ENCODE data around the gene PPRC1. TPM values are rescaled to one million over a fixed set of nuclear protein-coding genes. Genes with fewer than 3 reads are reported as not detected.

PPRC1 gene, protein sequence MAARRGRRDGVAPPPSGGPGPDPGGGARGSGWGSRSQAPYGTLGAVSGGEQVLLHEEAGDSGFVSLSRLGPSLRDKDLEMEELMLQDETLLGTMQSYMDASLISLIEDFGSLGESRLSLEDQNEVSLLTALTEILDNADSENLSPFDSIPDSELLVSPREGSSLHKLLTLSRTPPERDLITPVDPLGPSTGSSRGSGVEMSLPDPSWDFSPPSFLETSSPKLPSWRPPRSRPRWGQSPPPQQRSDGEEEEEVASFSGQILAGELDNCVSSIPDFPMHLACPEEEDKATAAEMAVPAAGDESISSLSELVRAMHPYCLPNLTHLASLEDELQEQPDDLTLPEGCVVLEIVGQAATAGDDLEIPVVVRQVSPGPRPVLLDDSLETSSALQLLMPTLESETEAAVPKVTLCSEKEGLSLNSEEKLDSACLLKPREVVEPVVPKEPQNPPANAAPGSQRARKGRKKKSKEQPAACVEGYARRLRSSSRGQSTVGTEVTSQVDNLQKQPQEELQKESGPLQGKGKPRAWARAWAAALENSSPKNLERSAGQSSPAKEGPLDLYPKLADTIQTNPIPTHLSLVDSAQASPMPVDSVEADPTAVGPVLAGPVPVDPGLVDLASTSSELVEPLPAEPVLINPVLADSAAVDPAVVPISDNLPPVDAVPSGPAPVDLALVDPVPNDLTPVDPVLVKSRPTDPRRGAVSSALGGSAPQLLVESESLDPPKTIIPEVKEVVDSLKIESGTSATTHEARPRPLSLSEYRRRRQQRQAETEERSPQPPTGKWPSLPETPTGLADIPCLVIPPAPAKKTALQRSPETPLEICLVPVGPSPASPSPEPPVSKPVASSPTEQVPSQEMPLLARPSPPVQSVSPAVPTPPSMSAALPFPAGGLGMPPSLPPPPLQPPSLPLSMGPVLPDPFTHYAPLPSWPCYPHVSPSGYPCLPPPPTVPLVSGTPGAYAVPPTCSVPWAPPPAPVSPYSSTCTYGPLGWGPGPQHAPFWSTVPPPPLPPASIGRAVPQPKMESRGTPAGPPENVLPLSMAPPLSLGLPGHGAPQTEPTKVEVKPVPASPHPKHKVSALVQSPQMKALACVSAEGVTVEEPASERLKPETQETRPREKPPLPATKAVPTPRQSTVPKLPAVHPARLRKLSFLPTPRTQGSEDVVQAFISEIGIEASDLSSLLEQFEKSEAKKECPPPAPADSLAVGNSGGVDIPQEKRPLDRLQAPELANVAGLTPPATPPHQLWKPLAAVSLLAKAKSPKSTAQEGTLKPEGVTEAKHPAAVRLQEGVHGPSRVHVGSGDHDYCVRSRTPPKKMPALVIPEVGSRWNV (N-terminal part only)
- 111 and 113 TPM in 2 replicates for total RNA-seq

DNA sequence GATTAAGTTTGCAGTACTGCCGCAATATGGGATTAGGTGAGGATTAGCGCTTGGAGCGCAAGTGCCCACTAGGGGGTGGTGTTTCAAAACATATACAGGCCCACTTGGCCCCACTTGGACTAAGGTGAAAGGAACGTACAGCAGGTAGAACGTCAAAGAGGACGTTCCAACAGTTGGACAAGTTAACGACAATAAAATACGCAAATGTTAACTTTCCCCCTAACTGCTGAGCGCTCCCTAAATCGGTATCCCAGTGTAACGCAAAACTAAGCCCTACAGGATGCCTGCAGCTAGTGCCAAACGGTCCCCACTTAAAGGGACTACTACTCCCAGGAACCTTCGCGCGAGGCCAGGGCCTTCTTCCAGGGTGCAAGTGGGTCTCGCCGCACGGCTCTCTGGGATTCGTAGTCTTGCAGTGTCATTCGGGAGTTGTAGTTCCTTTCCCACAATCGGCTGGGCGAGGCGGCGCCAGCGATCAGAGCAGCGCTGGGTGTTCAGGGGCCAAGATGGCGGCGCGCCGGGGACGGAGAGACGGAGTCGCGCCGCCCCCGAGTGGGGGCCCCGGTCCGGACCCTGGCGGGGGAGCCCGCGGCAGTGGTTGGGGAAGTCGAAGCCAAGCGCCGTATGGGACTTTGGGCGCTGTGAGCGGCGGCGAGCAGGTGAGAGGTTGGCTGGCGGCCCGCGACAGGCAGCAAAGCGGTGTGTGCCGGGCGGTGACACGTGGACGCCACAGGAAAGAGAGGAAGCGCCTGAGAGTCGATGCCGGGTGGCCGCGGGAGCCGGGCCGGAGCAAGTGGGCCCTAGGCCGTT lies at the start of gene PPRC1:
Gene PPRC1, plus strand, starts transcription at position 478 of the 810 bp plus-strand sequence. Its CDS starts 29 bp downstream, at position 507.
- no peaks in the 10 kb centered on the region for H3K27me3 Mint-ChIP-seq
- H3K4me1 Mint-ChIP-seq: peaks cover 33% of the 10 kb centered on the region
- peak within 1 kb of the TSS; percentile 97 for H3K4me3 Mint-ChIP-seq
- peaks cover 34% of the 10 kb centered on the region for H3K36me3 Mint-ChIP-seq (ENCODE audit: low read depth)
- H3K9me3 Mint-ChIP-seq: no peaks in the 10 kb centered on the region
- H3K27ac Mint-ChIP-seq: peak within 1 kb of the TSS; percentile 100
- intact Hi-C loops (cut with micrococcal nuclease): loop anchor here (1.0 to 5.0 kb wide), 9 partner anchors 13 to 370 kb away; partner anchors contain the start of genes ACTR1A, ARMH3, GBF1 and HPS6
- peak; percentile 99 for DNase-seq

DNA sequence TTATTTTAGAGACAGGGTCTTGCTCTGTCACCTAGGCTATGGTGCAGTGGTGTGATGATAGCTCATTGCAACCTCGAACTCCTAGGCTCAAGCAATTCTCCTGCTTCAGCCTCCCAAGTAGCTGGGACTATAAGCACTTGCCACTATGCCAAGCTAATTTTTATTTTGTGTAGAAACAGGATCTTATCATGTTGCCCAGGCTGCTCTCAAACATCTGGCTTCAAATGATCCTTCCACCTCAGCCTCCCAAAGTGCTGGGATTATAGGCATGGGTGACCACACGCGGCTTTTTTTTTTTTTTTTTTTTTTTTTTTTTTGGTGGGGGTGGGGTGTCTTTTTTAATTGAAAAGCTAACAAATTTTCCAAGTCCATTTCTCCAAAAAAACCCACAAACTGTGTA lies 49.3 kb upstream of the PPRC1 start:
- no peak overlapping the region for H3K27ac Mint-ChIP-seq
- no peaks in the 10 kb centered on the region for H3K36me3 Mint-ChIP-seq (ENCODE audit: low read depth)
- H3K4me3 Mint-ChIP-seq: no peak overlapping the region
- H3K4me1 Mint-ChIP-seq: no peaks in the 10 kb centered on the region
- intact Hi-C loops (cut with micrococcal nuclease): no loop called here
- no peak for DNase-seq
- H3K9me3 Mint-ChIP-seq: no peaks in the 10 kb centered on the region
- H3K27me3 Mint-ChIP-seq: no peaks in the 10 kb centered on the region

DNA sequence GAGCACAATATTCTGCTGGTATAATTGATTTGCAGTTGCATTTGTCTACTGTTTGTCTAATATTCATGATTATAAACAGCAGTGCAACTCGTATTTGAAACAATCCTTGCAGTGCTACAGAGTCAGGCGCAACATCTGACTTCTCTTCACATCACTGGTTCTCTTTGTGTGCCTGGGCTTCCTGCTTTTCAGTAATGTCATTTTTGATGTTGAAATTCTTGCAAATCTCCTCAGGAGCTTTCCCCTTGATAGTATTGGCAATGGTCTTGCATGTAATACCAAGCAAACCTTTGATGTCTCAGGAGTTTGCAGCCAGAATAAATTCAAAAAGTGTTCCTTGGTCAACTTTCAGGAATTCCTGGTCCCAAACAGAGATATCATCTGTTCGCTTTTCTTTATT lies 47.5 kb upstream of the PPRC1 start:
- Mint-ChIP-seq H3K27ac (no peak overlapping the region), H3K27me3 (no peaks in the 10 kb centered on the region), H3K9me3 (no peaks in the 10 kb centered on the region), H3K36me3 (ENCODE audit: low read depth) (no peaks in the 10 kb centered on the region), H3K4me1 (no peaks in the 10 kb centered on the region), H3K4me3 (no peak overlapping the region)
- no peak for DNase-seq
- intact Hi-C loops (cut with micrococcal nuclease): no loop called here

DNA sequence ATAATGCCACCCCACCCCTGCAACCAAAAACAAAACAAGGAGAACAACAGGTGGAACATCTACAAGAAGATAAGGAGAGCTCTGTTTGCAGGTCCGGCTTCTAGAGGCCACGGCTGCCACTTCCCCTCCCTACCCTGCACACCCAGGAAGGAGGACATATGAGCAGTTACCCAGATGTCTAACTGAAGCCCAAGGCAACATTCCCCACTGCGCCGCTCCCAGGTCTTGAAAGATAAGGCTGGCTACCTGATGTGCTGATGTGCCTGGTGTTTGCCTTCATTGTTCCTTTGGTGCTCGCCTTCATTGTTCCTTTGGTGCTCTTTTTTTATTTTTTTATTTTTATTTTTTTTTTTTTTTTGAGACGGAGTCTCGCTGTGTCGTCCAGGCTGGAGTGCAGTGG lies 46.6 kb upstream of the PPRC1 start:
- no peak for DNase-seq
- intact Hi-C loops (cut with micrococcal nuclease): no loop called here
- Mint-ChIP-seq H3K36me3 (ENCODE audit: low read depth) (no peaks in the 10 kb centered on the region), H3K4me1 (no peaks in the 10 kb centered on the region), H3K4me3 (no peak overlapping the region), H3K27ac (no peak overlapping the region), H3K9me3 (no peaks in the 10 kb centered on the region), H3K27me3 (no peaks in the 10 kb centered on the region)

DNA sequence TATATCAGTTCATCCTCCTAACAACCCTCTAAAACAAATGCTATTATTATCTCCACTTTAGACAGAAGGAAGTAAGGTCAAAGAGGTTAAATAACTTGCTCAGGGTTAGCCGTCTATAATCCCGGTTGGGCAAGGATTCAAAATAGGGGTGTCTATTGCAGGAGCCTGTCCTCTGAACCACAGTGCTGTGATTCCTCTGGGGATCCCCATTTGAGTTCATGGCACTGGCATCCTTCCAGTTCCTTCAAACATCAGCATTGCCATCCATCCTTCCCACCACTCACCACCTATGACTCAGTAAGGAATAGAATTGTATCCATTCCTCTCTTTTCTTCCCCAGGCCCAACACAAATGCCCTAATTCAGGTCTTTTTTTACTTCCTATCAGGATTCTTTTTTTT lies 42.1 kb upstream of the PPRC1 start:
- no peaks in the 10 kb centered on the region for H3K27me3 Mint-ChIP-seq
- H3K27ac Mint-ChIP-seq: no peak overlapping the region

DNA sequence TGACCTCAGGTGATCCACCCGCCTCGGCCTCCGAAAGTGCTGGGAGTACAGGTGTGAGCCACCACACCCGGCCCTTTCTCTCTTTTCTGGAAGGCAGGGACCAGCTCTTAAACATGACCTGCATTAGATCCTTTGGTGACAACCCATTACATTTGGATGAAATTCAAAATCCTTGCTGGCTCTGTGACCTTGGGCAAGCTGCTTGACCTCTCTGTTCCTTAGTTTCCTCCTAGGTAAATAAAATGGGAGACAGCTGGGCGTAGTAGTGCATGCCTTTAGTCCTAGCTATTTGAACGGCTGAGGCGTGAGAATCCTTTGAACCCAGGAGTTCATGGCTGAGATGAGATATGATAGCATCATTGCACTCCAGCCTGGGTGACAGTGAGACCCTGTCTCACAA lies 36.4 kb upstream of the PPRC1 start:
- H3K4me1 Mint-ChIP-seq: no peaks in the 10 kb centered on the region
- H3K4me3 Mint-ChIP-seq: no peak overlapping the region
- H3K36me3 Mint-ChIP-seq (ENCODE audit: low read depth): peaks cover 5% of the 10 kb centered on the region
- DNase-seq: no peak
- intact Hi-C loops (cut with micrococcal nuclease): no loop called here
- H3K27ac Mint-ChIP-seq: no peak overlapping the region
- H3K9me3 Mint-ChIP-seq: no peaks in the 10 kb centered on the region
- H3K27me3 Mint-ChIP-seq: no peaks in the 10 kb centered on the region

More for the DNA sequence above, 42.1 kb upstream of the PPRC1 start:
- Mint-ChIP-seq H3K4me3 (no peak overlapping the region), H3K9me3 (no peaks in the 10 kb centered on the region), H3K4me1 (no peaks in the 10 kb centered on the region), H3K36me3 (ENCODE audit: low read depth) (no peaks in the 10 kb centered on the region)
- DNase-seq: no peak
- intact Hi-C loops (cut with micrococcal nuclease): no loop called here

DNA sequence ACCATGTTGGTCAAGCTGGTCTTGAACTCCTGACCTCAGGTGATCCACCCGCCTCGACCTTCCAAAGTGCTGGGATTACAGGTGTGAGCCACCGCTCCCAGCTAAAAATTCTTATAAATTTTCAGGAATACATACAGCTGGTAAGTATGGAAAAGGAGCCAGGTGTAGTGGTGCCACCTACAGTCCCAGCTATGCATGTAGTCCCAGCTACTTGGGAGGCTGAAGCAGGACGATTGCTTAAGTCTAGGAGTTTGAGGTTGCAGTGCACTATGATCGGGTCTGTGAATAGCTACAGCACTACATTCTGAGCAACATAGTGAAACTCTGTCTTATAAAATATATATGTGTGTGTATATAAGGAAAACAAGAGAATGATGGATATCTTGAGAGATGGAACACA lies 31.7 kb upstream of the PPRC1 start:
- Mint-ChIP-seq H3K4me1 (peaks cover 12% of the 10 kb centered on the region), H3K9me3 (no peaks in the 10 kb centered on the region), H3K4me3 (no peak overlapping the region), H3K27ac (no peak overlapping the region), H3K27me3 (no peaks in the 10 kb centered on the region), H3K36me3 (ENCODE audit: low read depth) (peaks cover 16% of the 10 kb centered on the region)
- no peak for DNase-seq
- intact Hi-C loops (cut with micrococcal nuclease): no loop called here

DNA sequence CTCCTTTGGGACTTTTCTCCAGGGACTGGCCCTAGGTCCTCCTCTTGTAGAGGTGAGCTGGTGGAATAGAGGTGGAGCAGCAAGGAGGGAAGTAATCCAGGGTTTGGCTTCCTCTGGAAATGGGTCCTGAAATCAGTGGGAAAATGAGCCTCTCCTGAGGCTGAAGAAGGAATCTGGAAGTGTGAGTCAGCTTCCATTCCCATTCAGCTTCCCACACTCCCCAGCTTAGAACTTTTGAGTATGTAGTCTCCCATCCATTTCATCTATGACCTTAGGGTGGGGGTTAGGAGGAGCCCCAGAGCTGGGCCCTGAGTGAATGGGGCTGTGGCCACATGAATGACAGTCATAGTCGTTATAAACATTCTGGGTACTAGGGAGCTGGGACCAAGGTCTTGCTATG lies 30.4 kb upstream of the PPRC1 start:
- Mint-ChIP-seq H3K27ac (no peak overlapping the region), H3K36me3 (ENCODE audit: low read depth) (peaks cover 17% of the 10 kb centered on the region), H3K9me3 (no peaks in the 10 kb centered on the region), H3K4me3 (no peak overlapping the region), H3K27me3 (no peaks in the 10 kb centered on the region), H3K4me1 (peaks cover 13% of the 10 kb centered on the region)
- intact Hi-C loops (cut with micrococcal nuclease): no loop called here
- no peak for DNase-seq

DNA sequence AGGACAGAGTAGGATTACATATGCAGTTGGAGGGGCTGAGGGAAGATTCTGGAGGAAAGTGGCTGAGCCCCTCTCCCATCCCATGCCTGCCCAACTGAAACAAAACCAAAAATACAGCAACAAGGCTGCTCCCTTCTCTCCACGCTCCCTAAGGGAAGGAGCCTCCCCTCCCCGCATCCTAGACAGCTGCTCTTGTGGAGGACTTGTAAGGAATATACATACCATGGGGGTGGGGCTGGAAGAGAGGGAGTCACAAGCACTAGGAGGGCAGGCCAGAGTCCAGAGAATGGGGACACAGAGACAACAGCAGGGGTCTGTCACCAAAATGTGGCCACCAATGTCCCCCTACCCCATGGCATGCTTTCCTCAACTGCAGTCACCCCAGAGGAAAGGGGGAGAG lies 25.8 kb upstream of the PPRC1 start:
- H3K36me3 Mint-ChIP-seq (ENCODE audit: low read depth): peaks cover 45% of the 10 kb centered on the region
- H3K27me3 Mint-ChIP-seq: no peaks in the 10 kb centered on the region
- H3K4me3 Mint-ChIP-seq: no peak overlapping the region
- DNase-seq: no peak
- H3K4me1 Mint-ChIP-seq: peaks cover 13% of the 10 kb centered on the region
- H3K27ac Mint-ChIP-seq: no peak overlapping the region
- H3K9me3 Mint-ChIP-seq: no peaks in the 10 kb centered on the region
- intact Hi-C loops (cut with micrococcal nuclease): no loop called here

DNA sequence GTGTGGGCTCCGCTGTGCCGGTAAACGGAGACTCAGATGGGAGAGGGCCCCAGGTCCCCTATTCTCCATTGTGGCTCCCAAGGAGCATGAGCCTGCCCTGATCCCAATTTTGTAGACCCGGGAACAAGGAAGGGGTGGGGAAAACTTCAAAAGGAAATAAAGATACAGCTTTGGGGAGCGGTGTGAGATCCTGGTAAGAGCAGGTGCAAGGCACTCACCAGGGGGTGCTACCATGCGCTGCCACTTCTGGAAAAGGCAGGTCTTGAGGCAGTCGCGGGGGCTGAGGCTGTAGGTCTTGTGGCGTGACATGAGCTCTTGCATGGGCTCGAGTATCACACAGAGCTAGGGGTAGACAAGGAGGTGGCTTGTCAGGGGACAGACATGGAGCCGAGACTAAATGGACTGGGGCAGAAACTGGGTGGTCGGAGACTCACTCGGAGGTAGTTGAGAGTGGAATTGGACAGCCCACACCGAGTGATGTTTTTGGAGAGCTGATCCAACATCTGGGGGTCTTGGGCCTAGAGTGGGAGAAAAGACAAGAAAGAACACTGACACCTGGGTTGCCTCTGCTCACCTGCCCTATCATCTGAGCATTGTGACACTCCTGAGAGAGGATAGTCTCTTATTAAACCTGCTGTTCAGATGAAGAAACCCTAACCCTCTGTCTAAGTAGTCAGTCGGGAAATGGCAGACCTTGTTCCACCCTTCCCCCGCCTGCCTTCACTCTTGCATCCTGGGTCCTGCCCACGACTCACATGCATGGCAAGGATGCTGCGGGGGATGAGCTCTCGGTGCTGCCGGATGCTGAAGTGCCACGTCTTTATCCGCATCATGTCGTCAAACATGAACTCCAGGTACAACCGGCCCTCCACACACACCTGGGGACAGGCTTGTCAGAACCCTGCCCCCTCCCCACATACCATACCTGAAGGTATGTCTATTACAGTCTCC lies 23.4 kb upstream of the PPRC1 start:
- DNase-seq: no peak
- peaks cover 46% of the 10 kb centered on the region for H3K36me3 Mint-ChIP-seq (ENCODE audit: low read depth)
- H3K9me3 Mint-ChIP-seq: no peaks in the 10 kb centered on the region
- H3K4me3 Mint-ChIP-seq: no peak overlapping the region
- intact Hi-C loops (cut with micrococcal nuclease): loop anchor here (5.0 kb wide), 1 partner anchor 267 kb away; the partner anchor contains the start of gene KCNIP2
- no peak overlapping the region for H3K27ac Mint-ChIP-seq
- no peaks in the 10 kb centered on the region for H3K27me3 Mint-ChIP-seq
- peaks cover 26% of the 10 kb centered on the region for H3K4me1 Mint-ChIP-seq

DNA sequence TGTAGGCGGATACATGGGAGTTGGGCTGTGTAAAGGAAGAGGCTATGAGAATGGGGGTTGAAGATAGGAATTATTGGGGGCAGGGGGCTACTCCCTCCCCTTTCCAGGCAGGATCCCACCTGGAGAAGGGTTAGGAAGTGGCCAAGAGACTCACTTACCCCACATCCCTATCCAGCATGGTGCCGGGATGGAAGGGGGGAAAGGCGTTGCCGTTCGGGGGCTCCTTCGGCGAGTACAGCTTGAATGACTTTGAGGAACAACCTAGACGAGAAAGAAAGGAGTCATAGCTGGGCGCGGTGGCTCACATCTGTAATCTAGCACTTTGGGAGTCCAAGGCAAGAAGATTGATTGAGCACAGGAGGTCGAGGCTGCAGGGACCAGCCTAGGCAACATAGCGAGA lies 21.6 kb upstream of the PPRC1 start:
- Mint-ChIP-seq H3K27ac (peak overlapping the region; percentile 29), H3K27me3 (no peaks in the 10 kb centered on the region)

More for the DNA sequence above, 21.6 kb upstream of the PPRC1 start:
- no peaks in the 10 kb centered on the region for H3K9me3 Mint-ChIP-seq
- intact Hi-C loops (cut with micrococcal nuclease): loop anchor here (5.0 kb wide), 1 partner anchor 269 kb away; the partner anchor contains the start of gene KCNIP2
- no peak overlapping the region for H3K4me3 Mint-ChIP-seq
- H3K36me3 Mint-ChIP-seq (ENCODE audit: low read depth): peaks cover 42% of the 10 kb centered on the region
- H3K4me1 Mint-ChIP-seq: peaks cover 26% of the 10 kb centered on the region
- no peak for DNase-seq

All from activated CD4-positive, alpha-beta T cell treated with anti-CD3 and anti-CD28 coated beads, Interleukin-2, amount 10 ng/mL, durations not matched to agents 24 days and 14 days (primary cell).